Thoracic aorta (tissue), 2 donors: ENCODE results near the gene DNAJA2. TPM values are rescaled to one million over a fixed set of nuclear protein-coding genes. Genes with fewer than 3 reads are reported as not detected.

Source experiments
- ATAC-seq: fragments of 150-250 bp; one replicate; pipeline ENCODE4 v1.8.0; 2017; ENCODE audit warnings: low read depth; ENCODE audit not compliant: insufficient number of reproducible peaks, low FRiP score
- DNase-seq: peaks from one replicate; pipeline ENCODE4 v3.0.0-alpha.2; 2020; ENCODE audit warnings: low spot score
- H3K27ac ChIP-seq, 2 donors: fragments of 200-600 bp; sonication (generic); 1 replicate in 1 of 2; 2 replicates in 1 of 2; pipeline ENCODE4 v1.5.1; 2016; ENCODE audit warnings: mild to moderate bottlenecking in 2 of 2, moderate library complexity in 2 of 2
- H3K27me3 ChIP-seq: fragments of 200-600 bp; sonication (generic); replicated peaks from 2 replicates; pipeline ENCODE4 v1.6.0; 2016; ENCODE audit warnings: mild to moderate bottlenecking; ENCODE audit not compliant: insufficient read depth
- H3K36me3 ChIP-seq: fragments of 200-600 bp; sonication (generic); one replicate; pipeline ENCODE4 v1.5.1; 2016
- H3K4me1 ChIP-seq, 2 donors: fragments of 200-600 bp; sonication (generic); 1 replicate in 1 of 2; 2 replicates in 1 of 2; pipeline versions ENCODE4 v1.5.1 to v1.6.0; 2016; ENCODE audit warnings: low read depth in 2 of 2, mild to moderate bottlenecking in 1 of 2; ENCODE audit not compliant: control insufficient read depth in 1 of 2
- H3K4me3 ChIP-seq: fragments of 200-600 bp; sonication (generic); 2 replicates; pipeline ENCODE4 v1.5.1; 2016; ENCODE audit warnings: mild to moderate bottlenecking
- H3K9me3 ChIP-seq: fragments of 200-600 bp; sonication (generic); 2 replicates; pipeline ENCODE4 v1.5.1; 2016
- total RNA-seq, 2 donors: library from RNA; depleted of rRNA; stranded (reverse); fragments of >200 nt; gene quantifications; one replicate each; pipeline versions ENCODE4 v1.1.0 to v1.2.3, GENCODE V29; 2016
- TF ChIP-seq, protein P1 (sequence below): fragments of 200-600 bp; sonication (generic); IDR thresholded peaks from one replicate; pipeline ENCODE4 v1.5.1; 2019; ENCODE audit warnings: antibody characterized with exemption

DNAJA2 gene
- 10 to 100 TPM; 35.1 to 39.6 TPM for total RNA-seq

- H3K36me3 ChIP-seq = peaks cover 12% of the 10 kb centered on the region
- ATAC-seq = peak; percentile 90
Measured at GRCh38 chr16:46973207-46973995, at the start of gene DNAJA2. Gene DNAJA2, minus strand, starts transcription at chr16:46973674. Its CDS starts 102 bp downstream, at chr16:46973572.

GRCh38 chr16:47019568-47019967 lies 46.1 kb upstream of the DNAJA2 start:
- no peak overlapping the region for H3K27ac ChIP-seq
- H3K27me3 ChIP-seq = no peaks in the 10 kb centered on the region
- DNase-seq (no peak), ATAC-seq (no peak)
- no peaks in the 10 kb centered on the region for H3K36me3 ChIP-seq
- no peaks in the 10 kb centered on the region for H3K4me1 ChIP-seq
- H3K9me3 ChIP-seq = no peaks in the 10 kb centered on the region
- TF ChIP-seq, protein P1, sequence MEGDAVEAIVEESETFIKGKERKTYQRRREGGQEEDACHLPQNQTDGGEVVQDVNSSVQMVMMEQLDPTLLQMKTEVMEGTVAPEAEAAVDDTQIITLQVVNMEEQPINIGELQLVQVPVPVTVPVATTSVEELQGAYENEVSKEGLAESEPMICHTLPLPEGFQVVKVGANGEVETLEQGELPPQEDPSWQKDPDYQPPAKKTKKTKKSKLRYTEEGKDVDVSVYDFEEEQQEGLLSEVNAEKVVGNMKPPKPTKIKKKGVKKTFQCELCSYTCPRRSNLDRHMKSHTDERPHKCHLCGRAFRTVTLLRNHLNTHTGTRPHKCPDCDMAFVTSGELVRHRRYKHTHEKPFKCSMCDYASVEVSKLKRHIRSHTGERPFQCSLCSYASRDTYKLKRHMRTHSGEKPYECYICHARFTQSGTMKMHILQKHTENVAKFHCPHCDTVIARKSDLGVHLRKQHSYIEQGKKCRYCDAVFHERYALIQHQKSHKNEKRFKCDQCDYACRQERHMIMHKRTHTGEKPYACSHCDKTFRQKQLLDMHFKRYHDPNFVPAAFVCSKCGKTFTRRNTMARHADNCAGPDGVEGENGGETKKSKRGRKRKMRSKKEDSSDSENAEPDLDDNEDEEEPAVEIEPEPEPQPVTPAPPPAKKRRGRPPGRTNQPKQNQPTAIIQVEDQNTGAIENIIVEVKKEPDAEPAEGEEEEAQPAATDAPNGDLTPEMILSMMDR = no peak
- H3K4me3 ChIP-seq = no peak overlapping the region

More at GRCh38 chr16:46973207-46973995, at the start of gene DNAJA2:
- TF ChIP-seq, protein P1 = no peak
- H3K27ac ChIP-seq = peak within 1 kb of the TSS; percentile 87 to 94
- H3K27me3 ChIP-seq = no peaks in the 10 kb centered on the region
- H3K4me1 ChIP-seq = peaks cover 10 to 31% of the 10 kb centered on the region in 2 donors
- peak; percentile 69 for DNase-seq
- H3K4me3 ChIP-seq = peak within 1 kb of the TSS; percentile 89
- no peaks in the 10 kb centered on the region for H3K9me3 ChIP-seq

- no peak overlapping the region for H3K27ac ChIP-seq
- H3K4me1 ChIP-seq = no peaks in the 10 kb centered on the region
- TF ChIP-seq, protein P1 = peak; percentile 37
- ATAC-seq = no peak
- no peaks in the 10 kb centered on the region for H3K36me3 ChIP-seq
- H3K9me3 ChIP-seq = no peaks in the 10 kb centered on the region
- DNase-seq = no peak
- H3K27me3 ChIP-seq = no peaks in the 10 kb centered on the region
- no peak overlapping the region for H3K4me3 ChIP-seq
Measured at GRCh38 chr16:47018223-47018891, 44.9 kb upstream of the DNAJA2 start.

DNA sequence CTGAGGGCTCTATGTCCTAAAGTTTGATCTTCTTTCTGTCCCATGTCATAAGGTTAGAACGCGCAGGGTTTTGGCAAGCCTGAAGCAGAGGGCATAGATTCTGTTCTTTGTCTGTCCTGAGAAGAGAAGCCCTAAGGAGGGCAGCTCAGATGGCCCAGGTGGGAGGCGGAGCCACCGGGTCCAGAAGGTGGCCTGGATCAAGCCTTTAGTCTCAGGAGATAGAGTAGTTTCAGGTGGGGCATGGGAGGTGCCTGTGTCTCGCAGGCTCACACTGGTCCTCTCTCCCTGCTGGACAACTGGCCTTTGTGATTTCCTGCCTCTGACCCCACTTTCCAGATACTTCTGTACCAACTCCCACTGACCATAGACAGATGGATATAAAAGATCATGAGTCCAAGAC lies 44.2 kb upstream of the DNAJA2 start:
- Histone ChIP-seq H3K4me1 (no peaks in the 10 kb centered on the region), H3K4me3 (no peak overlapping the region), H3K36me3 (no peaks in the 10 kb centered on the region), H3K27ac (no peak overlapping the region), H3K27me3 (no peaks in the 10 kb centered on the region), H3K9me3 (no peaks in the 10 kb centered on the region)
- DNase-seq (no peak), ATAC-seq (no peak)
- TF ChIP-seq, protein P1 = no peak

DNA sequence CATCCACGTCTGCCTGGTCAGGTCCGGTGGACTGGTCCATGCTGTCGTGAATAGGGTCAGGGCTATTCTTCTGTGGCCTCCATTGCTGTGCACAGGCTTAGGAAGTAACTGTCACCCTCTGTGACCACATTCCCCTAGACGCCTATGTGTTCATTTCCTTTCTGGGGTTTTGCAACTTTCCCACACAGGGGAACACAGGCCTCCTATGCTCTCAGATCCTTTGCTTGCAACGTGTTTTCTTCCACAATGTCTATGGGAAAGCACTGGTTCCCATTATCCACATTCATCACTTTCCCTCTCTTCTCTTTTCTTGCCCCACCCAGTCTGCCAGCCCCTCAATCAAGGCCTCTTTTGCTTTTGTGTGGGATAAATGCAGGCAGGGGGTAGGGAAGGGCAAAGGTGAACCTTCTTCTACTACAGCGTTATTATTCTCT lies 43.2 kb upstream of the DNAJA2 start:
- DNase-seq (no peak), ATAC-seq (no peak)
- H3K27me3 ChIP-seq = no peaks in the 10 kb centered on the region
- H3K27ac ChIP-seq = no peak overlapping the region
- TF ChIP-seq, protein P1 = no peak
- no peaks in the 10 kb centered on the region for H3K9me3 ChIP-seq
- no peaks in the 10 kb centered on the region for H3K36me3 ChIP-seq
- no peak overlapping the region for H3K4me3 ChIP-seq
- no peaks in the 10 kb centered on the region for H3K4me1 ChIP-seq
